ENCODE data around the gene IFITM5. TPM values are rescaled to one million over a fixed set of nuclear protein-coding genes. Genes with fewer than 3 reads are reported as not detected.
A peak's percentile ranks its signal among the peaks of the same experiment; 100 is the strongest.
"Not testable (repeated sequence)": the region's sequence is repeated elsewhere in the genome, so short reads cannot be mapped to it uniquely, and the experiment has no call there.

Gene IFITM5
- total RNA-seq, 2 donors from 2014 or later, result not detected

GRCh38 chr11:319121-319887 is 20.0 kb upstream of the IFITM5 start:
- H3K4me3 Mint-ChIP-seq, result peak overlapping the region; percentile 63
- H3K4me1 Mint-ChIP-seq, result peaks cover 14% of the 10 kb centered on the region
- H3K36me3 Mint-ChIP-seq (ENCODE audit: low read depth), result peaks cover 32% of the 10 kb centered on the region
- H3K27me3 Mint-ChIP-seq; H3K9me3 Mint-ChIP-seq; ATAC-seq (replicated peaks): not testable (repeated sequence)
- peak overlapping the region; percentile 48 for H3K27ac Mint-ChIP-seq

GRCh38 chr11:318405-319120 is 19.2 kb upstream of the IFITM5 start:
- Mint-ChIP-seq H3K4me1 (peaks cover 14% of the 10 kb centered on the region), H3K36me3 (ENCODE audit: low read depth) (peaks cover 39% of the 10 kb centered on the region)
- ATAC-seq (replicated peaks), result peak; percentile 31
- not testable (repeated sequence) for H3K9me3 Mint-ChIP-seq, H3K27ac Mint-ChIP-seq, H3K27me3 Mint-ChIP-seq, H3K4me3 Mint-ChIP-seq

DNA sequence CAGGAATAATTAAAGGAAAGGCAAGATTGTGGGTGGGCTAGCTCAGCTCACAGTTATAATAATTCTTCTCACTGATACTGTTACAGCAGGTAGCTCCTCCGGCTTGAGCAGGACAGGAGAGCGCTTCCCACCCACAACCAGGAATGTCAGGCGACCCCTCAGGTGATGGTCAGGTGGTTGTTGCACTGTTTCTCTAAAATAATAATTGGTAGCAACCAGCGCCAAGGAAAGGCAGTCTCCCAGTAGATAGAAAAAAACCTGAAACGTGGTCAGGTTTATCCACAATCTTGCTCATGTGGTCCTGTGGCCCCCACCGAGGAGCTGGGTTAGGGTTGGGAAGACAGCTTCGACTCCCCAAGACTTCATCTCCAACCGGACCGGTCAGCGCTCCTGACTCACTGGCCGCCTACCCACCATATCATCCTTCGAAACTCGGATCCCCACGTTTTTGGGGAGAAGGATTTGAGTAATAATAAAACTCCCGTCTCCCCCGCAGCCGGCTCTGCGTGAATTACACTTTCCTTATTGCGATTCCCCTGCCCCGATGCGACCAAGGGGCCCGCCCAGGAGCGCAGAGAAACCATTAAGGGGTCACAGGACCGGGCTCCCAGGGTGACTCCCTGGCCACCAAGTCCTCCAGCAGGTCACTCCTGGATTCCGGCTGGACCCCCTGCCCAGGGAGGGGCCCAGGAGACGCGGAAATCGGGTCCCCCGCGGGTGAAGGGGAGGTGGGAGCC is 18.5 kb upstream of the IFITM5 start:
- peaks cover 46% of the 10 kb centered on the region for H3K36me3 Mint-ChIP-seq (ENCODE audit: low read depth)
- peak overlapping the region; percentile 91 for H3K4me3 Mint-ChIP-seq
- H3K9me3 Mint-ChIP-seq, H3K27me3 Mint-ChIP-seq: not testable (repeated sequence)
- peaks cover 21% of the 10 kb centered on the region for H3K4me1 Mint-ChIP-seq
- peak overlapping the region; percentile 78 for H3K27ac Mint-ChIP-seq
- peak; percentile 47 for ATAC-seq (replicated peaks)

DNA sequence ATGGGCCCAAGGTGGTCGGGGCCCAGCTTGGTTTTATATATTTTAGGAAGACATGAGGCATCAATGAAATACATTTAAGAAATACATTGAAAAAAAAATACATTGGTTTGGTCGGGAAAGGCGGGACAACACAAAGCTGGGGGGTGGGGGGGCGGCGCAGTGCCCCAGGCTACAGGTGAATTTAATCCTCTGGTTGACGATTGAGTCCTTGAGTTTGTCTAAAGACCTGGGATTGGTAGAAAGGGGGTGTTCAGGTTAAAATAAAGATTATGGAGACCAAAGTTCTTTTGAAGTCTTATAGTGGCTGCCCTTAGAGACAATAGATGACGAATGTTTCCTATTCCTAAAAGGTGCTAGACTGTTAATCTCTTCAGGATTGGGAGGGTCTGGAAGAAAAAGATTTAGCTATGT is 17.6 kb upstream of the IFITM5 start:
- peak overlapping the region; percentile 91 for H3K4me3 Mint-ChIP-seq
- no peak for ATAC-seq (replicated peaks)
- H3K36me3 Mint-ChIP-seq (ENCODE audit: low read depth), result peaks cover 48% of the 10 kb centered on the region
- peaks cover 28% of the 10 kb centered on the region for H3K4me1 Mint-ChIP-seq
- no peaks in the 10 kb centered on the region for H3K9me3 Mint-ChIP-seq
- no peaks in the 10 kb centered on the region for H3K27me3 Mint-ChIP-seq
- peak overlapping the region; percentile 78 for H3K27ac Mint-ChIP-seq

DNA sequence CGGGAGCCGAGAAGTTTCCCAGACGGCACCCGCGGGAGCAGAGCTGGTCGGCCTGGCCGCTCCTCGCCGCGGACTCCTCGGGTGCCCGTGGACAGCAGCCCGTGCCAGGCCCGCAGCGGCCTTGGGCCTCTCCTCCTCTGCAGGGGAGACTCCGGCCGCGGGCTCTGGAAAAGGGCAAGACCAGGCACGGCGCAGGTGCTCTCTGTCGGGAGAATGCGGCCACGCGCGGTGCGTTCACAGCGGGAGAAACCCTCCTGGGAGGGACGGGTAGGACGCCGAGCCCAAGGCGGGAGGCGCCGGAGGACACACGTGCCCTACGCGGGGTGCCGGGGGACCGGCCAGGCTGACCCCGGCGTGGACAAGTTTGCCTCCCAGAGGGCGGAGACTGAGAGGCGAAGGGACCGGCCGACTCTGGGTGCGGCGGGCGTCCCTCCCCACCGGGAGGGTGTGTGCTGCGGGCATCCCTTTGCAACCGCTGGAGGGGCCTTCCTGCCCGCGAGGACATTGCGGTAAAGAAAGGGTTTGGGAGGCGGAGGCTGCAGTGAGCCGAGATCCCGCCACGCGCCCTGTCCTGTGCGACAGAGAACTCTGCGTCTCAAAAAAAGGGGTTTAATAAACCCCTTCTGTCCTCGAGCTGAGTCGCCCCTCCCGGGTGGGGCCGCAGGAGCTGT is 16.8 kb upstream of the IFITM5 start:
- Mint-ChIP-seq H3K36me3 (ENCODE audit: low read depth) (peaks cover 48% of the 10 kb centered on the region), H3K27ac (peak overlapping the region; percentile 78), H3K4me1 (peaks cover 30% of the 10 kb centered on the region), H3K27me3 (no peaks in the 10 kb centered on the region), H3K4me3 (peak overlapping the region; percentile 91), H3K9me3 (no peaks in the 10 kb centered on the region)
- ATAC-seq (replicated peaks), result no peak

- Mint-ChIP-seq H3K27ac (peak overlapping the region; percentile 89), H3K36me3 (ENCODE audit: low read depth) (peaks cover 48% of the 10 kb centered on the region), H3K4me1 (peaks cover 29% of the 10 kb centered on the region), H3K27me3 (no peaks in the 10 kb centered on the region), H3K9me3 (no peaks in the 10 kb centered on the region), H3K4me3 (peak overlapping the region; percentile 91)
- no peak for ATAC-seq (replicated peaks)
Observed at GRCh38 chr11:315516-315994, 16.2 kb upstream of the IFITM5 start.

DNA sequence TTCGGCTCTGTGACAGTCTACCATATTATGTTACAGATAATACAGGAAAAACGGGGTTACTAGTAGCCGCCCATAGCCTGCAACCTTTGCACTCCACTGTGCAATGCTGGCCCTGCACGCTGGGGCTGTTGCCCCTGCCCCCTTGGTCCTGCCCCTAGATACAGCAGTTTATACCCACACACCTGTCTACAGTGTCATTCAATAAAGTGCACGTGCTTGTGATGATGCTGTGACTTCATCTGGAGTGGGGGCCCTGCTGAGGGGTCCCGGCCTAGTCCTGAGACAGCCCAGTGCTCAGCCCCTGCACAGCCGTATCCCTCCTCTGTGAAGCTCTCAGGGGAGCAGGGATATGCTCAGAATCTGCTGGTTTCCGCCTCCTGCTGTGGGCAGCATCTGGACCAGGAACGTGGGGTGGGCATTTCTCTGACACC is 15.7 kb upstream of the IFITM5 start:
- ATAC-seq (replicated peaks), result no peak
- Mint-ChIP-seq H3K4me1 (peaks cover 25% of the 10 kb centered on the region), H3K4me3 (peak overlapping the region; percentile 91), H3K9me3 (no peaks in the 10 kb centered on the region), H3K36me3 (ENCODE audit: low read depth) (peaks cover 48% of the 10 kb centered on the region), H3K27ac (peak overlapping the region; percentile 89), H3K27me3 (no peaks in the 10 kb centered on the region)

- H3K9me3 Mint-ChIP-seq, H3K27me3 Mint-ChIP-seq: not testable (repeated sequence)
- peak; percentile 0 for ATAC-seq (replicated peaks)
- Mint-ChIP-seq H3K27ac (peak overlapping the region; percentile 89), H3K36me3 (ENCODE audit: low read depth) (peaks cover 54% of the 10 kb centered on the region), H3K4me1 (peaks cover 27% of the 10 kb centered on the region), H3K4me3 (peak overlapping the region; percentile 91)
Observed at GRCh38 chr11:314554-314875, 15.2 kb upstream of the IFITM5 start.

GRCh38 chr11:313787-314553 is 14.6 kb upstream of the IFITM5 start, which contains the start of gene IFITM1:
TSS of gene IFITM1 (plus strand) at chr11:314040. CDS start at chr11:314171, 131 bp downstream.
- Mint-ChIP-seq H3K27ac (peak within 1 kb of the TSS; percentile 89), H3K4me1 (peaks cover 28% of the 10 kb centered on the region), H3K4me3 (peak within 1 kb of the TSS; percentile 91), H3K36me3 (ENCODE audit: low read depth) (peaks cover 59% of the 10 kb centered on the region), H3K27me3 (no peaks in the 10 kb centered on the region), H3K9me3 (no peaks in the 10 kb centered on the region)
- peak; percentile 55 for ATAC-seq (replicated peaks)

DNA sequence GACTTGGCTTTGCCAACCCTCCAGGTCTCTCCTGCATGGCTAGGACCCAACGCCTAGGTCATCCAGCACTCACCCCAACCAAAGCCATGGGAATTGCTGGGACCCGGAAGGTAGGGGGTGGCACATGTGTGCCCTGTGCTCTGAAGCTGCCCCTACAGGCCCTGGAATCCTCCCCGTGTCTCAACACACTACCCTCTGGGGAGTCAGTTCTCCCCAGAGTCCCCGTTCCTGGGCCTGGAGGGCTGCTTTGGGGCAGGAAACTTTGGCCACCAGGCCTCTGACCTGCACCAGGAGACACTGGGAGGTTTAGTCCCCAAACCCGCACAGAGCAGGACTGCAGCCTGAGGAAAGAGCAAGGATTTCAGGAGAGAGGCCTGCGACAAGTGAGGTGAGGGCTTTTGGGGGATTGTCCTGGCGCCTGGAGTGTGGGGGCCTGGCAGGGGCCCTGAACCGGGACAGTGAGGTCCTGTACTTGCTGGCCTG is 14.0 kb upstream of the IFITM5 start:
- peaks cover 66% of the 10 kb centered on the region for H3K36me3 Mint-ChIP-seq (ENCODE audit: low read depth)
- ATAC-seq (replicated peaks), result no peak
- no peaks in the 10 kb centered on the region for H3K27me3 Mint-ChIP-seq
- H3K27ac Mint-ChIP-seq, result peak overlapping the region; percentile 89
- peak overlapping the region; percentile 91 for H3K4me3 Mint-ChIP-seq
- no peaks in the 10 kb centered on the region for H3K9me3 Mint-ChIP-seq
- peaks cover 28% of the 10 kb centered on the region for H3K4me1 Mint-ChIP-seq

- ATAC-seq (replicated peaks), result peak; percentile 33
- peaks cover 63% of the 10 kb centered on the region for H3K36me3 Mint-ChIP-seq (ENCODE audit: low read depth)
- H3K27ac Mint-ChIP-seq, result peak overlapping the region; percentile 89
- peak overlapping the region; percentile 91 for H3K4me3 Mint-ChIP-seq
- H3K4me1 Mint-ChIP-seq, result peaks cover 32% of the 10 kb centered on the region
- H3K9me3 Mint-ChIP-seq, result no peaks in the 10 kb centered on the region
- H3K27me3 Mint-ChIP-seq, result no peaks in the 10 kb centered on the region
Observed at GRCh38 chr11:312092-312816, 12.9 kb upstream of the IFITM5 start.

DNA sequence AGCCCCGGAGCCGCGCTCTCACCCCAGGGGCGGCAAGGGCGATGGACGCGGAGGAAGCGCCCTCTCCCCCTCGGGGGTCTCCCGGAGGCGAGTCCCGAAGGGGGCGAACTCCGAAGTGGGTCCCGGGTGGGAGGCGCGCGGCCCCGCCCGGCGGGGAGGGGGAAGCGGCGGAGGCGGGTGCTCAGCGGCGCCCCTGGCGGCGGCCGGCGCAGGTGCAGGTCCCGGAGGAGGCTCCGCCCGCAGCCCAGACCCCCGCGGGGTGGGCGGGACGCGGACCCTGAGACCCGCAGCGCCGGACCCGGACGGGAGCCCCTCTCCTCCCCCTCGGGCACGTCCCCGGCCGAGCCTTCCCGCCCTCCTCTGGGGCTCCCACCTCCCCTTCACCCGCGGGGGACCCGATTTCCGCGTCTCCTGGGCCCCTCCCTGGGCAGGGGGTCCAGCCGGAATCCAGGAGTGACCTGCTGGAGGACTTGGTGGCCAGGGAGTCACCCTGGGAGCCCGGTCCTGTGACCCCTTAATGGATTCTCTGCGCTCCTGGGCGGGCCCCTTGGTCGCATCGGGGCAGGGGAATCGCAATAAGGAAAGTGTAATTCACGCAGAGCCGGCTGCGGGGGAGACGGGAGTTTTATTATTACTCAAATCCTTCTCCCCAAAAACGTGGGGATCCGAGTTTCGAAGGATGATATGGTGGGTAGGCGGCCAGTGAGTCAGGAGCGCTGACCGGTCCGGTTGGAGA is 11.9 kb upstream of the IFITM5 start:
- H3K27ac Mint-ChIP-seq, result peak overlapping the region; percentile 89
- peak; percentile 28 for ATAC-seq (replicated peaks)
- H3K36me3 Mint-ChIP-seq (ENCODE audit: low read depth), result peaks cover 52% of the 10 kb centered on the region
- H3K4me3 Mint-ChIP-seq, result peak overlapping the region; percentile 91
- not testable (repeated sequence) for H3K27me3 Mint-ChIP-seq, H3K9me3 Mint-ChIP-seq
- H3K4me1 Mint-ChIP-seq, result peaks cover 24% of the 10 kb centered on the region

Data from activated T-helper 17 cell treated with anti-CD3 and anti-CD28 coated beads, Interleukin-2, amount 50 U/mL, for 72 hours (primary cell).